Caco-2 (cell line): ENCODE data around the gene SETDB1. TPM values are rescaled to one million over a fixed set of nuclear protein-coding genes. Genes with fewer than 3 reads are reported as not detected.

ENCODE experiments used
- BruUV-seq: library from RNA; stranded (reverse); fragments of 400-500 nt; replicated peaks from 2 replicates; lab custom pipeline; 2021; lab: Mats Ljungman, UMichigan
- CTCF ChIA-PET: fragments of 300-600 bp; sonication (Branson Sonifier 250); formaldehyde crosslinking; loops from one replicate; lab custom pipeline; 2022; ENCODE audit warnings: antibody characterized with exemption; lab: Charles Lee
- POLR2A ChIA-PET: fragments of 300-600 bp; sonication (Branson Sonifier 250); formaldehyde crosslinking; loops from one replicate; lab custom pipeline; 2022; ENCODE audit warnings: antibody characterized with exemption; lab: Charles Lee
- DNase-seq, 2 experiments: peaks; one replicate each; pipeline versions ENCODE4 v3.0.0 to v3.0.0-alpha.2; 2020 to 2022
- H3K27me3 ChIP-seq: replicated peaks from 2 replicates; pipeline ENCODE4 v1.6.0; 2011; ENCODE audit warnings: low read length; ENCODE audit not compliant: control insufficient read depth, insufficient read depth
- H3K36me3 ChIP-seq: 2 replicates; pipeline ENCODE4 v1.5.1; 2011; ENCODE audit warnings: low read length; ENCODE audit not compliant: control insufficient read depth, insufficient read depth
- H3K4me1 ChIP-seq: fragments of 250-450 bp; sonication (Bioruptor Pico); 2 replicates; pipeline ENCODE4 v1.5.1; 2020; ENCODE audit warnings: mild to moderate bottlenecking
- H3K4me3 ChIP-seq: 2 replicates; pipeline ENCODE4 v1.5.1; 2011; ENCODE audit warnings: low read depth, mild to moderate bottlenecking, control low read depth, low read length
- H3K9me3 ChIP-seq: fragments of 250-450 bp; sonication (Bioruptor Pico); 2 replicates; pipeline ENCODE4 v1.5.1; 2020; ENCODE audit warnings: mild to moderate bottlenecking, moderate library complexity
- H3K27ac Mint-ChIP-seq: one replicate; pipeline ENCODE4 v1.8.0; 2022; ENCODE audit warnings: mixed read lengths; ENCODE audit not compliant: unreplicated experiment
- H3K27me3 Mint-ChIP-seq: one replicate; pipeline ENCODE4 v1.8.0; 2022; ENCODE audit warnings: mixed read lengths; ENCODE audit not compliant: insufficient read depth, unreplicated experiment
- H3K36me3 Mint-ChIP-seq: one replicate; pipeline ENCODE4 v1.8.0; 2022; ENCODE audit warnings: mild to moderate bottlenecking, mixed read lengths; ENCODE audit not compliant: insufficient read depth, unreplicated experiment
- H3K4me1 Mint-ChIP-seq: one replicate; pipeline ENCODE4 v1.8.0; 2022; ENCODE audit warnings: low read depth, mixed read lengths; ENCODE audit not compliant: unreplicated experiment
- H3K4me3 Mint-ChIP-seq: one replicate; pipeline ENCODE4 v1.8.0; 2022; ENCODE audit warnings: mild to moderate bottlenecking, moderate library complexity, mixed read lengths; ENCODE audit not compliant: unreplicated experiment
- H3K9me3 Mint-ChIP-seq: one replicate; pipeline ENCODE4 v1.8.0; 2022; ENCODE audit warnings: mixed read lengths; ENCODE audit not compliant: unreplicated experiment
- intact Hi-C: fragments of 100-400 bp; cut with micrococcal nuclease; formaldehyde crosslinking; loops from one replicate; pipeline ENCODE4 v1.10.0; 2022; ENCODE audit not compliant: unreplicated experiment
- total RNA-seq: library from RNA; stranded (reverse); gene quantifications from 2 replicates; pipeline ENCODE4 v1.2.3, GENCODE V29; 2022
- TF ChIP-seq, protein P1 (sequence below), 2 experiments: fragments of 200-600 bp in 1 of 2; IDR thresholded peaks; 1 replicate in 1 of 2; 2 replicates in 1 of 2; pipeline versions ENCODE4 v1.5.1 to v1.8.0; 2011 to 2022; ENCODE audit warnings: antibody characterized with exemption in 1 of 2, control low read depth in 1 of 2, inconsistent platforms in 1 of 2, low read depth in 1 of 2, low read length in 1 of 2, mild to moderate bottlenecking in 1 of 2, moderate library complexity in 1 of 2; ENCODE audit not compliant: insufficient read depth in 1 of 2, severe bottlenecking in 1 of 2, unreplicated experiment in 1 of 2

The SETDB1 gene
- total RNA-seq, 1 experiment from 2014 or later = 45.0 TPM

DNA sequence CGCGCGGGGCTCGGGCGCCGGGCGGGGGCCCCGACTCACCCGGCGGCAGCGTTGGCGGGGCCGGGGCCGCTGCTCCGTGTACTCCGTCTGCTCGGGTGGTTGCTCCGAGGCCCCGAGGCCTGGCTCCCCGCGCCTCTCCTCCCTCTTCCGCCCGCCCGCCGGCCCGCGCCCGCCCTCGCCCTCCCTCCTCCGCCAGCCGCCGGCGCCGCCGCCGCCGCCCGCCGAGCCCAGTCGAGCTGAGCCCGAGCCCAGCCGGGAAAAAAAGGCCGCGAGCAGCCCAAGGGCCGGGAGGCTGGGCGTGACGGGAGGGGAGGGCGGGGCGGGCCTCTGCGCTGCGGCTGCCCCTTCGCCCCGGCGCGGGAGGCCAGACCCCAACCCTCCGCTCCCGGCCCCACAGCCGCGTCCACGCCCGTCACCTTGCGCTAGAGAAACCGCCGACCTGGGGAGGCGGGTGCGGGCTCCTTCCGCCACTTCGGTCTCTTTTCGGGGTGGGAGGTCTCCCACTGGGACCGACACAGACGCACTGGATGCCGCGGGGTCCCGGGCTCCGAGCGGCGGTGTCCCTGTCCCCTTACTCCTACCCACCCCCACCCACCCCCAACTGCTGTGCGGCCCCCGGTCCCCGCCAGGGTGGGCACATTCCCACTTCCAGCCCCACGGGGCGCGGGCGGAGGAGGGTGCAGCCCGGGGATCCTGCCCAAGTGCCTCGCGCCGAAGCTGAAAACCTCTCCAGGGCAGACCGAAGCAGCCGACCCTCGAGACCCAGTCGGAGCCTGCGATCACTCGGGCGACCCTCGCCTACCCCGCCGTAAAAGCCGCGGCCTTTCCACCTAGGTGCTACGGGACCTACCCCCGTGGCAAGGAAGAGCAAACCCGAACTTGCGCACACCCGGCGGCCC, 48.7 kb downstream of the SETDB1 start, which contains the start of gene CERS2:
CERS2 (minus strand) TSS at position 256 of the 899 bp plus-strand sequence. CDS start 5,745 bp downstream, outside the sequence.
- Histone ChIP-seq H3K27me3 (no peaks in the 10 kb centered on the region), H3K4me3 (peak within 1 kb of the TSS; percentile 96), H3K36me3 (no peaks in the 10 kb centered on the region), H3K9me3 (no peaks in the 10 kb centered on the region), H3K4me1 (peaks cover 74% of the 10 kb centered on the region)
- TF ChIP-seq, protein P1, sequence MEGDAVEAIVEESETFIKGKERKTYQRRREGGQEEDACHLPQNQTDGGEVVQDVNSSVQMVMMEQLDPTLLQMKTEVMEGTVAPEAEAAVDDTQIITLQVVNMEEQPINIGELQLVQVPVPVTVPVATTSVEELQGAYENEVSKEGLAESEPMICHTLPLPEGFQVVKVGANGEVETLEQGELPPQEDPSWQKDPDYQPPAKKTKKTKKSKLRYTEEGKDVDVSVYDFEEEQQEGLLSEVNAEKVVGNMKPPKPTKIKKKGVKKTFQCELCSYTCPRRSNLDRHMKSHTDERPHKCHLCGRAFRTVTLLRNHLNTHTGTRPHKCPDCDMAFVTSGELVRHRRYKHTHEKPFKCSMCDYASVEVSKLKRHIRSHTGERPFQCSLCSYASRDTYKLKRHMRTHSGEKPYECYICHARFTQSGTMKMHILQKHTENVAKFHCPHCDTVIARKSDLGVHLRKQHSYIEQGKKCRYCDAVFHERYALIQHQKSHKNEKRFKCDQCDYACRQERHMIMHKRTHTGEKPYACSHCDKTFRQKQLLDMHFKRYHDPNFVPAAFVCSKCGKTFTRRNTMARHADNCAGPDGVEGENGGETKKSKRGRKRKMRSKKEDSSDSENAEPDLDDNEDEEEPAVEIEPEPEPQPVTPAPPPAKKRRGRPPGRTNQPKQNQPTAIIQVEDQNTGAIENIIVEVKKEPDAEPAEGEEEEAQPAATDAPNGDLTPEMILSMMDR (IDR thresholded peaks at IDR 0.05; ENCODE audit: insufficient read depth in 1 of 2, low read depth in 1 of 2, low read length in 1 of 2, severe bottlenecking in 1 of 2, unreplicated experiment in 1 of 2) = no peak
- Mint-ChIP-seq H3K27me3 (no peaks in the 10 kb centered on the region), H3K4me1 (peaks cover 49% of the 10 kb centered on the region), H3K36me3 (peaks cover 28% of the 10 kb centered on the region), H3K27ac (peak within 1 kb of the TSS; percentile 91), H3K9me3 (no peaks in the 10 kb centered on the region), H3K4me3 (peak within 1 kb of the TSS; percentile 91)
- intact Hi-C loops = loop anchor here (10.0 kb wide), 1 partner anchor 410 kb away; no protein-coding TSS in a partner anchor
- BruUV-seq = TSS peak; percentile 7
- peak; percentile 78 to 86 for DNase-seq
- POLR2A ChIA-PET = interaction anchor here (0.6 to 1.1 kb wide), 3 partner anchors 9 to 38 kb away, joined by 3 read pairs; no protein-coding TSS in a partner anchor
- CTCF ChIA-PET = interaction anchor here (0.6 to 1.6 kb wide), 2 partner anchors 53 to 184 kb away, joined by 4 read pairs; no protein-coding TSS in a partner anchor

DNA sequence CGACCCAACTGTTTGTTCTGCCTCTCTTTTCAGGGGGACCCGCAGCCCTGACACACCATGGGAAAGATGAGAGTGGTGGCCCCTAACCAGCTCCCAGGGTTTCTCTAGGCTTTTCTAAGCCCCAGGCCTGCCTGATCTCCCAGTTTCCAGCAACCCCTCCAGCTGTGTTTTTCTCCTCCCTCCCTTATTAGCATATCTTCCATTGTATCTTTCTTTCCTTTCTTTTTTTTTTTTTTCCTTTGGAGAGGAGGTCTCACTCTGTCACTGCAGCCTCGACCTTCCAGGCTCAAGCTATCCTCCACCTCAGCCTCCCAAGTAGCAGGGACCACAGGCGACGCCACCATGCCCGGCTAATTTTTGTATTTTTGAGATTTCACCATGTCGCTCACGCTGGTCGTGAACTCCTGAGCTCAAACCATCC, 50.2 kb downstream of the SETDB1 start:
- Histone ChIP-seq H3K9me3 (no peaks in the 10 kb centered on the region), H3K4me3 (no peak overlapping the region)
- peak overlapping the region; percentile 74 for H3K27ac Mint-ChIP-seq

More for the DNA sequence above, 50.2 kb downstream of the SETDB1 start:
- H3K27me3 ChIP-seq = no peaks in the 10 kb centered on the region
- TF ChIP-seq, protein P1 (IDR thresholded peaks at IDR 0.05; ENCODE audit: insufficient read depth in 1 of 2, low read depth in 1 of 2, low read length in 1 of 2, severe bottlenecking in 1 of 2, unreplicated experiment in 1 of 2) = no peak
- ChIA-PET CTCF (interaction anchor here (0.6 to 2.3 kb wide), 2 partner anchors 20 to 30 kb away, joined by 3 to 7 read pairs; partner anchors contain the start of gene MINDY1), POLR2A (interaction anchor here (0.5 to 0.6 kb wide), 3 partner anchors 305 to 483 kb away, joined by 3 to 7 read pairs (median 5); no protein-coding TSS in a partner anchor)
- Mint-ChIP-seq H3K27me3 (no peaks in the 10 kb centered on the region), H3K4me3 (peak overlapping the region; percentile 91), H3K9me3 (no peaks in the 10 kb centered on the region), H3K4me1 (peaks cover 40% of the 10 kb centered on the region), H3K36me3 (peaks cover 24% of the 10 kb centered on the region)
- intact Hi-C loops = loop anchor here (10.0 kb wide), 1 partner anchor 412 kb away; no protein-coding TSS in a partner anchor
- BruUV-seq = no TSS peak
- H3K4me1 ChIP-seq = peaks cover 75% of the 10 kb centered on the region
- H3K36me3 ChIP-seq = no peaks in the 10 kb centered on the region
- DNase-seq = no peak
